Measurements from ENCODE around the gene WIZ. TPM values are rescaled to one million over a fixed set of nuclear protein-coding genes. Genes with fewer than 3 reads are reported as not detected.
"Not testable (repeated sequence)": the region's sequence is repeated elsewhere in the genome, so short reads cannot be mapped to it uniquely, and the experiment has no call there.

The WIZ gene
- total RNA-seq, 2 experiments from 2014 or later: 28.4 to 29.3 TPM

GRCh38 chr19:15417699-15418098, 32.1 kb downstream of the WIZ start:
- Mint-ChIP-seq H3K36me3 (peaks cover 23% of the 10 kb centered on the region), H3K27ac (peak overlapping the region; percentile 100), H3K4me3 (peak overlapping the region; percentile 98), H3K9me3 (no peaks in the 10 kb centered on the region), H3K27me3 (no peaks in the 10 kb centered on the region), H3K4me1 (peaks cover 30% of the 10 kb centered on the region)
- POLR2A ChIA-PET: interaction anchor here (1.0 to 4.8 kb wide), 6 partner anchors 12 to 139 kb away, joined by 3 to 88 read pairs (median 30); partner anchors contain the start of gene AKAP8
- ATAC-seq (ENCODE audit: low read depth): no peak
- no peak for DNase-seq

GRCh38 chr19:15412832-15413231, 36.9 kb downstream of the WIZ start:
- H3K27ac Mint-ChIP-seq: no peak overlapping the region
- no peaks in the 10 kb centered on the region for H3K9me3 Mint-ChIP-seq
- POLR2A ChIA-PET: no interaction called here
- DNase-seq (no peak), ATAC-seq (ENCODE audit: low read depth) (no peak)
- H3K36me3 Mint-ChIP-seq: peaks cover 17% of the 10 kb centered on the region
- H3K4me1 Mint-ChIP-seq: peaks cover 25% of the 10 kb centered on the region
- H3K27me3 Mint-ChIP-seq: no peaks in the 10 kb centered on the region
- H3K4me3 Mint-ChIP-seq: no peak overlapping the region

GRCh38 chr19:15411351-15411750, 38.4 kb downstream of the WIZ start:
- H3K9me3 Mint-ChIP-seq; DNase-seq; H3K27me3 Mint-ChIP-seq; H3K4me3 Mint-ChIP-seq; H3K27ac Mint-ChIP-seq; ATAC-seq (ENCODE audit: low read depth): not testable (repeated sequence)
- POLR2A ChIA-PET: interaction anchor here (0.9 kb wide), 1 partner anchor 113 kb away, joined by 4 read pairs; no protein-coding TSS in a partner anchor
- peaks cover 14% of the 10 kb centered on the region for H3K4me1 Mint-ChIP-seq
- peaks cover 13% of the 10 kb centered on the region for H3K36me3 Mint-ChIP-seq

- Mint-ChIP-seq H3K36me3 (peaks cover 4% of the 10 kb centered on the region), H3K27me3 (no peaks in the 10 kb centered on the region), H3K9me3 (no peaks in the 10 kb centered on the region), H3K4me1 (peaks cover 14% of the 10 kb centered on the region), H3K4me3 (no peak overlapping the region), H3K27ac (peak overlapping the region; percentile 52)
- no peak for ATAC-seq (ENCODE audit: low read depth)
- no peak for DNase-seq
- POLR2A ChIA-PET: interaction anchor here (0.6 kb wide), 1 partner anchor 106 kb away, joined by 3 read pairs; no protein-coding TSS in a partner anchor
These were observed 45.0 kb downstream of the WIZ start for GRCh38 chr19:15404780-15405211.

- Mint-ChIP-seq H3K9me3 (no peaks in the 10 kb centered on the region), H3K4me1 (peaks cover 13% of the 10 kb centered on the region), H3K36me3 (peaks cover 4% of the 10 kb centered on the region), H3K27ac (peak overlapping the region; percentile 52), H3K4me3 (no peak overlapping the region), H3K27me3 (no peaks in the 10 kb centered on the region)
- POLR2A ChIA-PET: interaction anchor here (3.2 kb wide), 1 partner anchor 15 kb away, joined by 9 read pairs; the partner anchor contains the start of gene AKAP8L
- ATAC-seq (ENCODE audit: low read depth): no peak
- DNase-seq: no peak
These were observed 45.5 kb downstream of the WIZ start for GRCh38 chr19:15404097-15404779.

GRCh38 chr19:15403151-15403531, 46.6 kb downstream of the WIZ start:
- H3K9me3 Mint-ChIP-seq: no peaks in the 10 kb centered on the region
- peaks cover 10% of the 10 kb centered on the region for H3K4me1 Mint-ChIP-seq
- POLR2A ChIA-PET: interaction anchor here (3.2 kb wide), 1 partner anchor 16 kb away, joined by 9 read pairs; the partner anchor contains the start of gene AKAP8L
- H3K4me3 Mint-ChIP-seq: no peak overlapping the region
- DNase-seq: no peak
- H3K36me3 Mint-ChIP-seq: peaks cover 4% of the 10 kb centered on the region
- no peaks in the 10 kb centered on the region for H3K27me3 Mint-ChIP-seq
- no peak for ATAC-seq (ENCODE audit: low read depth)
- H3K27ac Mint-ChIP-seq: no peak overlapping the region

- Mint-ChIP-seq H3K9me3 (no peaks in the 10 kb centered on the region), H3K36me3 (peaks cover 2% of the 10 kb centered on the region), H3K27me3 (no peaks in the 10 kb centered on the region), H3K27ac (no peak overlapping the region), H3K4me3 (no peak overlapping the region), H3K4me1 (peaks cover 9% of the 10 kb centered on the region)
- ATAC-seq (ENCODE audit: low read depth): no peak
- POLR2A ChIA-PET: interaction anchor here (3.2 kb wide), 1 partner anchor 17 kb away, joined by 9 read pairs; the partner anchor contains the start of gene AKAP8L
- no peak for DNase-seq
These were observed 47.2 kb downstream of the WIZ start for GRCh38 chr19:15402411-15403150.

- H3K4me1 Mint-ChIP-seq: peaks cover 7% of the 10 kb centered on the region
- no peak for DNase-seq
- H3K27me3 Mint-ChIP-seq: no peaks in the 10 kb centered on the region
- no peak for ATAC-seq (ENCODE audit: low read depth)
- POLR2A ChIA-PET: interaction anchor here (3.2 kb wide), 1 partner anchor 18 kb away, joined by 9 read pairs; the partner anchor contains the start of gene AKAP8L
- H3K36me3 Mint-ChIP-seq: peaks cover 11% of the 10 kb centered on the region
- no peaks in the 10 kb centered on the region for H3K9me3 Mint-ChIP-seq
- no peak overlapping the region for H3K27ac Mint-ChIP-seq
- no peak overlapping the region for H3K4me3 Mint-ChIP-seq
These were observed 48.4 kb downstream of the WIZ start for GRCh38 chr19:15401397-15401710.

GRCh38 chr19:15400521-15401396, 49.0 kb downstream of the WIZ start:
- peaks cover 15% of the 10 kb centered on the region for H3K36me3 Mint-ChIP-seq
- no peak for ATAC-seq (ENCODE audit: low read depth)
- no peak for DNase-seq
- H3K27me3 Mint-ChIP-seq: no peaks in the 10 kb centered on the region
- H3K9me3 Mint-ChIP-seq: no peaks in the 10 kb centered on the region
- H3K4me1 Mint-ChIP-seq: peaks cover 7% of the 10 kb centered on the region
- H3K27ac Mint-ChIP-seq: no peak overlapping the region
- POLR2A ChIA-PET: no interaction called here
- H3K4me3 Mint-ChIP-seq: no peak overlapping the region

GRCh38 chr19:15399635-15400034, 50.1 kb downstream of the WIZ start:
- DNase-seq: no peak
- no peaks in the 10 kb centered on the region for H3K9me3 Mint-ChIP-seq
- POLR2A ChIA-PET: interaction anchor here (0.7 kb wide), 1 partner anchor 152 kb away, joined by 3 read pairs; no protein-coding TSS in a partner anchor
- no peak overlapping the region for H3K4me3 Mint-ChIP-seq
- H3K4me1 Mint-ChIP-seq: peaks cover 2% of the 10 kb centered on the region
- no peaks in the 10 kb centered on the region for H3K27me3 Mint-ChIP-seq
- peaks cover 15% of the 10 kb centered on the region for H3K36me3 Mint-ChIP-seq
- no peak for ATAC-seq (ENCODE audit: low read depth)
- H3K27ac Mint-ChIP-seq: no peak overlapping the region

GRCh38 chr19:15399234-15399515, 50.6 kb downstream of the WIZ start:
- Mint-ChIP-seq H3K4me1 (no peaks in the 10 kb centered on the region), H3K9me3 (no peaks in the 10 kb centered on the region), H3K4me3 (no peak overlapping the region), H3K27ac (no peak overlapping the region), H3K36me3 (peaks cover 15% of the 10 kb centered on the region), H3K27me3 (no peaks in the 10 kb centered on the region)
- POLR2A ChIA-PET: no interaction called here
- ATAC-seq (ENCODE audit: low read depth): no peak
- DNase-seq: no peak

GRCh38 chr19:15398501-15399233, 51.1 kb downstream of the WIZ start:
- POLR2A ChIA-PET: interaction anchor here (0.6 kb wide), 1 partner anchor 100 kb away, joined by 4 read pairs; no protein-coding TSS in a partner anchor
- ATAC-seq (ENCODE audit: low read depth): no peak
- DNase-seq: no peak
- Mint-ChIP-seq H3K36me3 (peaks cover 19% of the 10 kb centered on the region), H3K4me3 (no peak overlapping the region), H3K4me1 (no peaks in the 10 kb centered on the region), H3K9me3 (no peaks in the 10 kb centered on the region), H3K27me3 (no peaks in the 10 kb centered on the region), H3K27ac (no peak overlapping the region)

GRCh38 chr19:15397782-15398181, 52.0 kb downstream of the WIZ start:
- Mint-ChIP-seq H3K27ac (no peak overlapping the region), H3K9me3 (no peaks in the 10 kb centered on the region), H3K4me3 (no peak overlapping the region), H3K4me1 (no peaks in the 10 kb centered on the region), H3K27me3 (no peaks in the 10 kb centered on the region), H3K36me3 (peaks cover 28% of the 10 kb centered on the region)
- ATAC-seq (ENCODE audit: low read depth): no peak
- no peak for DNase-seq
- POLR2A ChIA-PET: no interaction called here
